ENCODE measurements around the gene GUCA2A. TPM values are rescaled to one million over a fixed set of nuclear protein-coding genes. Genes with fewer than 3 reads are reported as not detected.

GUCA2A gene
- total and polyA plus RNA-seq, 8 donors: 0.55 to 3.4 (median 1.1) TPM; not detected in 1

GRCh38 chr1:42152907-42153600, 11.5 kb downstream of the GUCA2A start, which contains the start of gene GUCA2B:
TSS of gene GUCA2B (plus strand) at chr1:42153410. CDS start at chr1:42153451, 41 bp downstream.
- no peak for FAIRE-seq
- 47 to 50% methylated on average over 12 of the region's 12 CpGs for WGBS, 2 donors

GRCh38 chr1:42152119-42152518, 12.4 kb downstream of the GUCA2A start:
- H3K9me3 ChIP-seq: no peaks in the 10 kb centered on the region
- H3K4me3 ChIP-seq: no peak overlapping the region
- peak overlapping the region in 2 of 4 donors; percentile 42 to 61 for H3K27ac ChIP-seq
- WGBS, 2 donors: 8 to 17% methylated on average over 3 of the region's 3 CpGs
- H3K4me1 ChIP-seq: peaks cover 13 to 25% (median 13%) of the 10 kb centered on the region in 3 donors
- H3K36me3 ChIP-seq: no peaks in the 10 kb centered on the region
- intact Hi-C loops (cut with DNase I): no loop called here
- ATAC-seq: peak; percentile 96 to 99 (median 98)
- FAIRE-seq: no peak
- no peaks in the 10 kb centered on the region for H3K27me3 ChIP-seq
- no peak for TF ChIP-seq CTCF (IDR thresholded peaks at IDR 0.05)
- DNase-seq: peak in 5 of 6 donors; percentile 82 to 92 (median 86)

More at GRCh38 chr1:42152907-42153600, 11.5 kb downstream of the GUCA2A start, which contains the start of gene GUCA2B:
- Histone ChIP-seq H3K27ac (peak within 1 kb of the TSS in 3 of 4 donors; percentile 27 to 61 (median 42)), H3K36me3 (no peaks in the 10 kb centered on the region), H3K9me3 (no peaks in the 10 kb centered on the region), H3K4me3 (no peak within 1 kb of the TSS), H3K4me1 (peaks cover 13 to 21% (median 13%) of the 10 kb centered on the region in 3 donors), H3K27me3 (no peaks in the 10 kb centered on the region)
- intact Hi-C loops (cut with DNase I): no loop called here
- DNase-seq: peak in 4 of 6 donors; percentile 48 to 65 (median 50)
- peak; percentile 24 to 46 (median 44) for ATAC-seq
- no peak for TF ChIP-seq CTCF (IDR thresholded peaks at IDR 0.05)

- FAIRE-seq (no peak), DNase-seq (no peak), ATAC-seq (no peak)
- Histone ChIP-seq H3K27me3 (no peaks in the 10 kb centered on the region), H3K4me1 (peaks cover 13 to 25% (median 13%) of the 10 kb centered on the region in 3 donors), H3K36me3 (no peaks in the 10 kb centered on the region), H3K27ac (no peak overlapping the region), H3K4me3 (no peak overlapping the region), H3K9me3 (no peaks in the 10 kb centered on the region)
- intact Hi-C loops (cut with DNase I): no loop called here
- WGBS, 2 donors: 91 to 92% methylated on average over 5 of the region's 5 CpGs
- TF ChIP-seq CTCF (IDR thresholded peaks at IDR 0.05): no peak
These were observed 13.9 kb downstream of the GUCA2A start for GRCh38 chr1:42150651-42151050.

GRCh38 chr1:42148166-42148565, 16.4 kb downstream of the GUCA2A start:
- Histone ChIP-seq H3K27me3 (no peaks in the 10 kb centered on the region), H3K9me3 (no peaks in the 10 kb centered on the region), H3K36me3 (no peaks in the 10 kb centered on the region), H3K27ac (no peak overlapping the region), H3K4me1 (peaks cover 9 to 20% (median 11%) of the 10 kb centered on the region in 3 donors), H3K4me3 (no peak overlapping the region)
- no peak for TF ChIP-seq CTCF (IDR thresholded peaks at IDR 0.05)
- no peak for ATAC-seq
- WGBS, 2 donors: 64 to 73% methylated on average over 1 of the region's 1 CpG
- DNase-seq: peak in 1 of 6 donors; percentile 0
- intact Hi-C loops (cut with DNase I): no loop called here
- no peak for FAIRE-seq
